Measurements from ENCODE around the gene MGP. TPM values are rescaled to one million over a fixed set of nuclear protein-coding genes. Genes with fewer than 3 reads are reported as not detected.

Gene MGP
- total RNA-seq, result 1.0 and 3.7 TPM in 2 replicates

GRCh38 chr12:14885718-14886221, at the start of gene MGP:
Gene MGP (minus strand): TSS chr12:14885854. CDS start chr12:14885791, 63 bp downstream.

GRCh38 chr12:14843425-14843887, 42.2 kb downstream of the MGP start, which contains the start of gene ART4:
Gene ART4 (minus strand): TSS chr12:14843526. CDS start chr12:14843113, 413 bp downstream.

Other genes starting within 250 kb of the MGP start
- not detected in 2 replicates for gene GUCY2C, start 189.3 kb downstream of the MGP start, total RNA-seq
- 12.5 and 24.2 TPM in 2 replicates for gene WBP11, start 82.4 kb downstream of the MGP start, total RNA-seq
- gene C12orf60, start 82.2 kb downstream of the MGP start, total RNA-seq, result 0.44 and 0.86 TPM in 2 replicates
- gene SMCO3, start 71.7 kb downstream of the MGP start, total RNA-seq, result not detected in 2 replicates
- gene ART4, start 42.3 kb downstream of the MGP start, total RNA-seq, result under 0.01 and 0.14 TPM in 2 replicates
- gene ERP27, start 52.7 kb upstream of the MGP start, total RNA-seq, result 0.29 TPM in 1 of 2 replicates, not detected in the other
- gene ARHGDIB, start 75.7 kb upstream of the MGP start, total RNA-seq, result 3.5 and 46.7 TPM in 2 replicates
- gene PDE6H, start 87.2 kb upstream of the MGP start, total RNA-seq, result not detected in 2 replicates